Measurements from ENCODE around the gene ING5.
"Not testable (repeated sequence)": the region's sequence is repeated elsewhere in the genome, so short reads cannot be mapped to it uniquely, and the experiment has no call there.

ING5 gene

GRCh38 chr2:241701399-241702154, at the start of gene ING5:
Gene ING5 (plus strand): TSS chr2:241702039. CDS start chr2:241702066, 27 bp downstream.
- DNase-seq: peak; percentile 96

DNA sequence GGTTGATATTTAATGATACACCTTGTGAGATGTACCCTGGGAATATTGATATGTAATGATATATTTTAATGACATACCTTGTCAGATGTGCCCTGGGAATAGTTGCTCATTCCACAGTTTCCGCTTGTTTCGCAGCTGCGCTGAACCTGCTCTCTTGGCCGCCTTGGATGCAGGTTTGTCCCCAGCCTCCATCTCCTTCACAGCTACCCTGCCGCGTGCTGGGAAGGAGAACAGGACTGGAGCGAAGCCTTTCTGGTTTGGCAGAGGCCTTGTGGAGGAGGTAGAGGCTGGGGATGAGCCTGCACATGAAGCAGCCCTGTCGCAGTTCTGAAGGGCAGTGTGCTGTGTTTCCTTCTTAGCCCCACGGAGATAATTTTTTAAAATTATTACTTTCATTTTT, 49.7 kb upstream of the ING5 start:
- no peak for DNase-seq

DNA sequence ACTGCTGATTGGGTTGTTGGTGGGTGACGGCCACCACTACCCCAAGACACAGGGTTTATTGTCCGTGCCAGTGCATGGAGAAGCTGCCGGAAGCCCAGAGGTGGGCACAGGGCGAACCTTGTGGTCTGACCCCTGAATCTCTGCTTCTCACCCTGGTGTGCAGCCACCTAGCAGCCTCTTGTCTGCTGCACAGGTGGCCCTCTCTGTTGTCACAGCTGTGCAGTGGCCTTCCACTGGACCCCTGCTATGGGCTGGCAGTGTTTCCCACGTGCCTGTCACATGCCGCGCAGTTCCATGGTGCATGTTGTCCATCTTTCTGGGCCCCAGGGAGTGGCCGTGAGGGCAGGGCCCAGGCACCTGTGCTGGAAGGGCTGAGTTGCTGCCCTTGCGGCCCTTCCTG, 49.1 kb upstream of the ING5 start:
- no peak for DNase-seq

DNA sequence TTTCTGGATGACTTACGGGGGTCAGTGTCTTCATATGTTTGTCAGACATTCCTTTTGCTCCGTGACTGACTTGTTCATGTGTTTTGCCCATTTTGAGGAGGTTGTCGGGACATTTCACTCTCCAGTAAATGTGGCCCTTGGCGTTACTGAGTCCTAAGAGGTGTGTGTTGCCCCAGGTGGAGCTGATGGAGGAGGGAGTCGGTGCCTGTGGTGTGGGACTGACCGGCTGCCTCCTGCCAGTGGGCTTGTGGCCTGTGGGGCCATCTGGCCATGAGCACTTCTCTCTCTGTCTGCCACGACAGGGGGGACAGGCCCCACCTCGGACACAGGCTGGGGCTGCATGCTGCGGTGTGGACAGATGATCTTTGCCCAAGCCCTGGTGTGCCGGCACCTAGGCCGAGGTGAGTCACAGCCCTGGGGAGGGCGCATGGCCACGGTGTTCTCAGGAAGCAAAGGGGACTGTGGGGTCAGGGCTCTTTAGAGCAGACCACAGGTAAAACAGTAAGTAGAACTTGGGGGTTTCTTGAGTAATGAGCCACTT, 48.6 kb upstream of the ING5 start:
- no peak for DNase-seq

- DNase-seq: no peak
Measured at GRCh38 chr2:241654551-241654950, 47.3 kb upstream of the ING5 start.

DNA sequence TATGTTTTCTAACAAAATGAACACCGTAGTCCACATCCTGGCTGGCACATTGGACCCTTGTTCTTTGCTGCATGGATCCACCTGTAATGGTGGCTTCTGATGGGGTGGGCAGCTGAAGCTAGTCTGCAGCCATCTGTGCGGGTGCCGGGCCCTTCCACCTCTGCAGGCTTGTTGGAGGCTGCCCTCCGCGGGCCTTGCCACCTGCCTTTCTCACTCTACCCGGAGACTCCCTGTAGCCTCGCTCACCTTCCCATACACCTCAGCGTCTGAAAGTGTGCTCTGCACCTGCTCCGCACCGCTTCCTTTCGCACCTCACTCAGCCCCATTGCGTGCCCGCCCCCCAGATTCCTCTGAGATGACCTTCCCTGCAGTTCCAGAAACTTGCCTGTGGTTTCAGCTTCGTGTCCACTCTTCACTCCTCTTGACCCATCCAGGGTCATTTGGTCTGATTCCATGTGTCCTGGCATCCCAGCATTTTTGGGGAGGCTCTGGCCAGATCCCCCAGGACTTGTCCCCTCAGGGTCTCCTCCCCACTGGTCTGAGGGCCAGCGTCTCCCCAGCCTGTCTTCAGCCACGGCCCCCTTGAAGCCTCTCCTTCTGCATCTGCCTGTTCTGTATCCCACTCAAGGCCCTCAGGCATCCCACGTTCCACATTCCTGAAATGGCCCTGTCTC, 46.2 kb upstream of the ING5 start:
- DNase-seq: no peak

- DNase-seq: no peak
Measured at GRCh38 chr2:241656190-241656741, 45.6 kb upstream of the ING5 start.

GRCh38 chr2:241657786-241658254, 44.0 kb upstream of the ING5 start:
- DNase-seq: no peak

DNA sequence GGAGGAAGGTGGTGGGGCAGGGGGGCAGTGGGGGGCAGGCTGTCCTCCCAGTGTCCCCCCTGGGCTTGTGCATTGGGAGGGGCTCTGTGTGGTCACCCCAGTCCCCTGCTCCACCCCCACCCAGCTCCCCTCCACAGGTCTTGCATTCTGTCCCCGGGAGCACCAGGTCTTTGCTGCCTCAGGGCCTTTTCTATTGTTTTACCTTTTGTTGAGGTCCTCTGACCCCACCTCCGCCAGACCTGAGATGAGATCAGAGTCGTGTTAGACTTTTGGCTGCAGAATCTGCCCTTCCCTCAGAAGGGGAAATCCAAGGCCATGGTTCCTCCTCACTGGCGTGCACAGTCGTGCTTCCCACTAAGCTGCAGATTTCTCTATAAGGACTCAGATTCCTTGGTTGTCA, 43.5 kb upstream of the ING5 start:
- DNase-seq: no peak

DNA sequence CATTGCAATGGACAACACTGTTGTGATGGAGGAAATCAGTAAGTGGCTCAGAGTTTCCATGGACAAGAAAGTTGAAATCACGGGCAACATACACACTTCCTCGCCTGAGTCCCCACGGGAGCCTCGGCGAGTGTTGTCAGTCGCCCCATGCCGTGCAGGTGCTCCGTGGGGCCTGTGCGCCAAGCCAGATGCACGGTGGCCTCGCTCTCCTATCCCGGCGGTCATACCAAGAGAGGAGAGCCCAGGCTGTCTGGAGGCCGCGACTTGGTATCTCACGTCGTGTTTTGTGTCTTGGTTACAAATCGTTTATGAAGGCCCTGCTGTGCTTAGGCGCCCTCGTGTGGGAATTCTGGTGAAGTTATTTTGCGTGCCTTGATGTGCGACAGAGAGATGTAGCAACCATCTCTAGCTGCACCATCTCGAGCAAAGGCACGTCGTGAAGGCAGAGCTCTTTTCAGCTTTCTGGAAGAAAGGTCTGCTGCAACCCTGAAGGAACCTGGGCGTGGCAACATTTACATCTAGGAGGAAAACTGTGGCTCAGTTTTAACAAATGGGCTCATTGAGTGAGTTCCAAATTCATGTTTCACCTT, 42.6 kb upstream of the ING5 start:
- DNase-seq: peak; percentile 50

DNA sequence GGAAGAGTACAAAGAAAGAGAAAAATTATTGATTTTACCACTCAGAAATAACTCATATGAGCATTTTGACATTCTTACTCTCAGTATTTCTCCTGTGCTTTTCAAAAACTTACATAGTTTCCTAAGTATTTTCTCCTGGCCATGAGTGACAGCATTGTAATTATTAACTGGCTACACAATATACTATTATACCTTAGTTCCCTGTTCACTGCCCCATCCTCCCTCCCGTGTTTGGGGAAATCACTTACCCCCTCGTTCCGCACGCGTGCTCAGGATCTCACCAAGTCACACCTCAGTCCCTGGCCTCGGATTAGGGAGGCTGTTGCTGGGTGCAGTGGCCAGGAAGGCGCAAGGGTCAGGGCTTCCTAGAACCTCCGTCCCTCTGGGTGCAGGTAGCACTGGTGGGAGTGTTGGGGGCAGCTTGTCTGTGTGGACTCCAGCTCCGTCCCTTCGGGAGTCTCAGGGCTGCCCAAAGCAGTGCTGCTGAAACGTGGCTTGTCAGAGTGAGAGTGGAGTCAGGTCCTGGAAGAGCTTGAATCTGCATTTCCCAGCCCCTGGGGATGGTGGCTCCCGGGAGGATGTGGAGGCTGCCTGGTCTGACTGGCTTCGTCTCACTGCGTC, 41.1 kb upstream of the ING5 start:
- no peak for DNase-seq

- DNase-seq: not testable (repeated sequence)
Measured at GRCh38 chr2:241662731-241663130, 39.1 kb upstream of the ING5 start.

- DNase-seq: no peak
Measured at GRCh38 chr2:241665731-241666440, 36.0 kb upstream of the ING5 start.

DNA sequence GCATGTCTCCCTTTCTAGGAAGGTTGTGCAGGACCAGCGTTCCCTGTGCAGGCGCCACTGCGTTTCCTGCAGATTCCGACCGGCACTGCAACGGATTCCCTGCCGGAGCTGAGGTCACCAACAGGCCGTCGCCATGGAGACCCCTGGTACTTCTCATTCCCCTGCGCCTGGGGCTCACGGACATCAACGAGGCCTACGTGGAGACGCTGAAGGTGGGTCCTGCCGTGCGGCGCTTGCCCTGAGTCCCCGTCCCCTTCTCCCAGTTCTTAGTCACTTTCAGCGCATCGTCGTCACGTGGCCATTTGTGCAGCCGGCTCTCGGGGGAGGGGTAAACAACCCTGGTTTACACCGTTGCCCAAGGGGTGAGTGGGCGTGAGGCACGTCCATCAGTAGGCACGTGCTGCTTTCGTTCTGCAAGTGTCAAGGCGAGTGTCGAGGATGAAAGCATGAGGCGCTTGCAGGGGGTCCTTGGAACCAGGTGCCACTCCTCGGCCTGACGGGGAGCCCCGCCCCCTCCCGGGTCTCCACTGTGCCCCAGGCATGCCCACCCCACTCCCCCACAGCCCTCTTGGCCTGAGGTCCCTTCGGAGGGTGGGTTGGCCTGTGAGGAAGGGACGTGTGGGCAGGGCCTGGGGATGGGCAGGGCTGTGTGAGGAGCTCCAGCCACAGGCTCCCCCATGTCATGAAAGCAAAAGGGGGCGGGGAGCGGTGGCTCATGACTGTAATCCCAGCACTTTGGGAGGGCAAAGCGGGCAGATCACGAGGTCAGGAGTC, 35.0 kb upstream of the ING5 start:
- DNase-seq: no peak

GRCh38 chr2:241668354-241668753, 33.5 kb upstream of the ING5 start:
- no peak for DNase-seq

- no peak for DNase-seq
Measured at GRCh38 chr2:241668839-241669238, 33.0 kb upstream of the ING5 start.

DNA sequence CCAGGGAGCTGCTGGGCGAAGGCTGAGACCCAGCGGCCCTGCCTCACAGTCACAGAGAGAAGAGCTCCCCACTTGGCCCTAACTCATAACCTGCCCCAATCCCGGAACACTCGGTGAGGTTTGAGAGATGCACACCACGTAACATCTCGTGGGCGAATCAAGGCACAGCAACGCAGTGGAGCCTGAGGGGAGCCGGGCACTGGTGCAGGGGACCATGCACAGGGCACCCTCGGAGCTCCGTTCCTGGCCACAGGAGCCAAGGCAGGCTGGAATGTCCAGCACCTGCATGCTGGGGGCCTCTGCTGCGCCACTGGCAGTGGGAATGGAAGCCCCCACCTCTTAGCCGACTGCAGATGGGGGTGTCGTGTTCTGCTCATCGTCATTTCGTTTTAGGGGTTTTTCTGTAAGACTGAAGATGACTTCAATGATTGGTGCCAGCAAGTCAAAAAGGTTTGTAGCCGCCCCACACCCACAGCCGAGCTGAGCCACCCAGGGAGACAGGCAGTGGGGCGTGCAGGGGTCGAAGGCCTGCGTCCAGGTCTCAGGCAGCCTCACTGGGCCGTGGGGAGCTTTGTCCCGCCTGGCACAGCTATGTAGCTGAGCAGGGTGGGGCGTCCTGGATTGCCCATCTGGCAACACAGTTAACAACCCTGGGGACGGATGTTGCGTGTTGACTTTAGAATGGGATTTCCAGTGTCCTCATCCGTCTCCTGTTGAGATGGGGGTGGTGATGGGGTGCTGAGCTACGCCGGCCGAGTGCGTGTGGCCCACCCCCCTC, 31.3 kb upstream of the ING5 start:
- DNase-seq: no peak

- DNase-seq: no peak
Measured at GRCh38 chr2:241671457-241672240, 30.2 kb upstream of the ING5 start.

DNA sequence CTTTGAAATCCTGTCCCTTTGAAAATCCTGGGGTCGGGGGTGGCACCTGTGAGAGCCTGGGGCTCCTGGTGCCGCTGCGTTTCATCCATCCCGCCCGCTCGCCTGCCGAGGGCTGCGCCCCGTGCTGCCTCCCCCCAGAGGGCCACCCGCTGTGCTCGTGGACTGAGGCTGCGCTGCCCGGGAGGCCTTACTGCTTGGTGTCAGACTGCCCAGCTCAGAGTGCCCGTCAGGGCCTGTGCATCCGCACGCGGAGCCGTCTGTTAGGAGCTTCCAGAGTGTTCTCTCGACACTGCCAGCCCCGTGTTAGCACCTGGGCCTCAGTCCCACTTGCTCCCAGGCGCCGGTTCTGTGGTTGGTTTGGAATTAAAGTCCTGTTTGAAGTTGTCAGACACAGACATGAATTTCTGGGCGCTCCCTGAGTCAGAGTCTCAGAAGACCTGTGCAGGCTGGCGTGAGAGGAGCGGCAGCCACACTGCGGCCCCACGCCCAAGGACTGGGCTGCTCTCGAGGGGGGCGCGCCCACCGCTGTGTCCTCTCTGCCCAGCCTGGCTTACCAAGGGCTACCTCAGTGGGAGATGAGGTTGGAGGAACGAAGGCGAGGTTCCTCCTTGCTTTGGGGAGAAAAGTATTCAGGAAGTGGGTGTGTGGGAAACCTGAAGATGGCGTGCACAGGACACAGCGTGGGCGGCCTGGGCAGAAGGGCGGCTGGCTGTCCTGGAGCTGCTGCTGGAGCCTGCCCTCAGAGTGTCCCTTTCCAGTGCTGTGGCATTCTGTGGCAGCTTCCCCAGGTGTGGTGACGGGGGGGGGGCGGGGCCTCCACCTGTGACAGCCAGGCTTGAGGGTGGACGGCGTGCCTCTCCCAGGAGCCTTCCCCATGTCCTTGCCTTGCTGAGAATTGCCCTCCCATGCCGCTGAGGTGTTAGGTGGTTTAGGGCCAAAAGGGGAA, 29.3 kb upstream of the ING5 start:
- DNase-seq: no peak

Data from NCI-H510A treated with DMSO at 0.1 percent for 48 hours (cell line).